HUES6 (cell line): ENCODE measurements around the gene OSER1.
"Not testable (repeated sequence)": the region's sequence is repeated elsewhere in the genome, so short reads cannot be mapped to it uniquely, and the experiment has no call there.

Experiments
- H3K27ac ChIP-seq: 2 replicates; pipeline ENCODE4 v1.7.0; 2013; ENCODE audit warnings: low read depth, mild to moderate bottlenecking, low read length, inconsistent platforms
- H3K27me3 ChIP-seq: 2 replicates; pipeline ENCODE4 v1.6.1; 2013; ENCODE audit warnings: low read length; ENCODE audit not compliant: control insufficient read depth, insufficient read depth
- H3K36me3 ChIP-seq: 2 replicates; pipeline ENCODE4 v1.6.1; 2013; ENCODE audit warnings: low read length; ENCODE audit not compliant: control insufficient read depth, insufficient read depth
- H3K4me1 ChIP-seq: 2 replicates; pipeline ENCODE4 v1.6.1; 2013; ENCODE audit warnings: low read length; ENCODE audit not compliant: control insufficient read depth, insufficient read depth
- H3K4me3 ChIP-seq: 2 replicates; pipeline ENCODE4 v1.5.1; 2013; ENCODE audit warnings: low read depth, low read length
- H3K9ac ChIP-seq: one replicate; pipeline ENCODE4 v1.6.1; 2013; ENCODE audit warnings: mild to moderate bottlenecking, low read length
- H3K9me3 ChIP-seq: 2 replicates; pipeline ENCODE4 v1.6.1; 2013; ENCODE audit warnings: low read depth, low read length; ENCODE audit not compliant: control insufficient read depth, insufficient read depth

Gene OSER1

GRCh38 chr20:44245977-44246376 lies 35.4 kb upstream of the OSER1 start:
- H3K27ac ChIP-seq, result no peak overlapping the region
- no peaks in the 10 kb centered on the region for H3K9me3 ChIP-seq
- peaks cover 18% of the 10 kb centered on the region; the same call in 1 of the 2 replicates for H3K27me3 ChIP-seq
- H3K4me3 ChIP-seq, result no peak overlapping the region
- peaks cover 7% of the 10 kb centered on the region for H3K4me1 ChIP-seq
- H3K36me3 ChIP-seq, result no peaks in the 10 kb centered on the region
- H3K9ac ChIP-seq, result no peak overlapping the region

GRCh38 chr20:44241796-44242195 lies 31.2 kb upstream of the OSER1 start:
- H3K9ac ChIP-seq, result no peak overlapping the region
- H3K4me3 ChIP-seq, result no peak overlapping the region
- peaks cover 8% of the 10 kb centered on the region; the same call in 1 of the 2 replicates for H3K27me3 ChIP-seq
- peaks cover 5% of the 10 kb centered on the region for H3K4me1 ChIP-seq
- peaks cover 4% of the 10 kb centered on the region for H3K9me3 ChIP-seq
- no peaks in the 10 kb centered on the region for H3K36me3 ChIP-seq
- no peak overlapping the region for H3K27ac ChIP-seq

- not testable (repeated sequence) for H3K36me3 ChIP-seq, H3K9me3 ChIP-seq, H3K27me3 ChIP-seq, H3K4me3 ChIP-seq, H3K9ac ChIP-seq, H3K27ac ChIP-seq, H3K4me1 ChIP-seq
These were observed 26.3 kb upstream of the OSER1 start for GRCh38 chr20:44236840-44237239.

GRCh38 chr20:44235702-44236101 lies 25.1 kb upstream of the OSER1 start:
- Histone ChIP-seq H3K4me1 (peaks cover 13% of the 10 kb centered on the region; the same call in 1 of the 2 replicates), H3K27me3 (no peaks in the 10 kb centered on the region), H3K27ac (no peak overlapping the region), H3K36me3 (no peaks in the 10 kb centered on the region), H3K9me3 (peaks cover 4% of the 10 kb centered on the region), H3K4me3 (no peak overlapping the region), H3K9ac (no peak overlapping the region)

GRCh38 chr20:44234566-44235317 lies 24.2 kb upstream of the OSER1 start:
- Histone ChIP-seq H3K9me3 (peaks cover 4% of the 10 kb centered on the region), H3K27ac (no peak overlapping the region), H3K4me3 (no peak overlapping the region), H3K36me3 (no peaks in the 10 kb centered on the region), H3K9ac (peak overlapping the region; percentile 12), H3K4me1 (peaks cover 13% of the 10 kb centered on the region; the same call in 1 of the 2 replicates), H3K27me3 (no peaks in the 10 kb centered on the region)

GRCh38 chr20:44233436-44234016 lies 23.0 kb upstream of the OSER1 start:
- no peak overlapping the region for H3K27ac ChIP-seq
- H3K36me3 ChIP-seq, result no peaks in the 10 kb centered on the region
- peaks cover under 1% of the 10 kb centered on the region; the same call in 1 of the 2 replicates for H3K9me3 ChIP-seq
- H3K4me1 ChIP-seq, result peaks cover 13% of the 10 kb centered on the region; the same call in 1 of the 2 replicates
- H3K4me3 ChIP-seq, result no peak overlapping the region
- H3K27me3 ChIP-seq, result no peaks in the 10 kb centered on the region
- no peak overlapping the region for H3K9ac ChIP-seq

- H3K27ac ChIP-seq, H3K9ac ChIP-seq, H3K4me3 ChIP-seq, H3K36me3 ChIP-seq, H3K27me3 ChIP-seq, H3K9me3 ChIP-seq: not testable (repeated sequence)
- H3K4me1 ChIP-seq, result peaks cover 16% of the 10 kb centered on the region; the same call in 1 of the 2 replicates
These were observed 21.9 kb upstream of the OSER1 start for GRCh38 chr20:44232469-44232856.

- H3K9me3 ChIP-seq, result no peaks in the 10 kb centered on the region
- H3K4me3 ChIP-seq, result no peak overlapping the region
- H3K4me1 ChIP-seq, result peaks cover 16% of the 10 kb centered on the region; the same call in 1 of the 2 replicates
- no peaks in the 10 kb centered on the region for H3K36me3 ChIP-seq
- H3K27me3 ChIP-seq, result no peaks in the 10 kb centered on the region
- H3K27ac ChIP-seq, result peak overlapping the region; percentile 20; the same call in 1 of the 2 replicates
- H3K9ac ChIP-seq, result peak overlapping the region; percentile 64
These were observed 21.3 kb upstream of the OSER1 start for GRCh38 chr20:44231713-44232468.

GRCh38 chr20:44231193-44231592 lies 20.6 kb upstream of the OSER1 start:
- Histone ChIP-seq H3K4me3 (no peak overlapping the region), H3K36me3 (no peaks in the 10 kb centered on the region), H3K27me3 (no peaks in the 10 kb centered on the region)

GRCh38 chr20:44228465-44229258 lies 18.1 kb upstream of the OSER1 start:
- no peaks in the 10 kb centered on the region for H3K9me3 ChIP-seq
- H3K27ac ChIP-seq, result no peak overlapping the region
- H3K36me3 ChIP-seq, result no peaks in the 10 kb centered on the region
- no peak overlapping the region for H3K4me3 ChIP-seq
- no peaks in the 10 kb centered on the region for H3K27me3 ChIP-seq
- no peak overlapping the region for H3K9ac ChIP-seq
- peaks cover 16% of the 10 kb centered on the region; the same call in 1 of the 2 replicates for H3K4me1 ChIP-seq

More at GRCh38 chr20:44231193-44231592, 20.6 kb upstream of the OSER1 start:
- H3K27ac ChIP-seq, result peak overlapping the region; percentile 20; the same call in 1 of the 2 replicates
- H3K9me3 ChIP-seq, result no peaks in the 10 kb centered on the region
- H3K4me1 ChIP-seq, result peaks cover 16% of the 10 kb centered on the region; the same call in 1 of the 2 replicates
- peak overlapping the region; percentile 40 for H3K9ac ChIP-seq
